Hepatocyte (in vitro differentiated cells): ENCODE results near the gene FGF1. TPM values are rescaled to one million over a fixed set of nuclear protein-coding genes. Genes with fewer than 3 reads are reported as not detected.

Source experiments
- DNase-seq: peaks from one replicate; pipeline ENCODE4 v3.0.0-alpha.2; 2016; ENCODE audit warnings: low spot score
- H2AFZ ChIP-seq: fragments of 200-600 bp; sonication (generic); 2 replicates; pipeline ENCODE4 v1.6.0; 2016; ENCODE audit warnings: antibody characterized with exemption, mild to moderate bottlenecking
- H3K27ac ChIP-seq: fragments of 200-600 bp; sonication (generic); 2 replicates; pipeline ENCODE4 v1.5.1; 2016; ENCODE audit warnings: mild to moderate bottlenecking
- H3K27me3 ChIP-seq: fragments of 200-600 bp; sonication (generic); 2 replicates; pipeline ENCODE4 v1.6.1; 2016
- H3K36me3 ChIP-seq: fragments of 200-600 bp; sonication (generic); replicated peaks from 2 replicates; pipeline ENCODE4 v1.5.1; 2016; ENCODE audit warnings: low read depth; ENCODE audit not compliant: insufficient read depth
- H3K4me1 ChIP-seq: fragments of 200-600 bp; sonication (generic); 2 replicates; pipeline ENCODE4 v1.5.1; 2016; ENCODE audit warnings: mild to moderate bottlenecking, moderate library complexity; ENCODE audit not compliant: insufficient read depth
- H3K4me2 ChIP-seq: fragments of 200-600 bp; sonication (generic); 2 replicates; pipeline ENCODE4 v1.6.0; 2016
- H3K4me3 ChIP-seq: fragments of 200-600 bp; sonication (generic); 2 replicates; pipeline ENCODE4 v1.5.1; 2016; ENCODE audit warnings: mild to moderate bottlenecking
- H3K79me2 ChIP-seq: fragments of 200-600 bp; sonication (generic); 2 replicates; pipeline ENCODE4 v1.6.0; 2017; ENCODE audit warnings: mild to moderate bottlenecking
- H3K9me2 ChIP-seq: fragments of 200-600 bp; sonication (generic); replicated peaks from 2 replicates; pipeline ENCODE4 v1.6.0; 2017; ENCODE audit warnings: mild to moderate bottlenecking; ENCODE audit not compliant: insufficient read depth
- H3K9me3 ChIP-seq: fragments of 200-600 bp; sonication (generic); 2 replicates; pipeline ENCODE4 v1.5.1; 2016; ENCODE audit warnings: low read depth, mild to moderate bottlenecking
- H4K20me1 ChIP-seq: fragments of 200-600 bp; sonication (generic); 2 replicates; pipeline ENCODE4 v1.6.0; 2016; ENCODE audit warnings: mild to moderate bottlenecking; ENCODE audit not compliant: insufficient read depth, poor library complexity, severe bottlenecking
- EZH2 ChIP-seq: fragments of 200-600 bp; sonication (generic); IDR thresholded peaks from 2 replicates; pipeline ENCODE4 v1.6.1; 2016; ENCODE audit warnings: antibody characterized with exemption, mild to moderate bottlenecking, borderline replicate concordance
- EZH2phosphoT487 ChIP-seq: fragments of 200-600 bp; sonication (generic); IDR thresholded peaks from one replicate; pipeline ENCODE4 v1.6.1; 2018; ENCODE audit warnings: antibody characterized with exemption, mild to moderate bottlenecking, low read depth, moderate library complexity; ENCODE audit not compliant: unreplicated experiment, severe bottlenecking
- WGBS: methylation state at CpG from one replicate; pipeline ENCODE4 v1.1.6; 2016; ENCODE audit warnings: low lambda C conversion rate; ENCODE audit errors: missing lambda C conversion rate; 5-methylcytosine and 5-hydroxymethylcytosine counted together
- polyA plus RNA-seq: library from polyadenylated mRNA; unstranded; fragments of >200 nt; fragmentation: Nextera tagmentation; extraction: Ambion mirVana; gene quantifications from 2 replicates; pipeline ENCODE4 v1.2.1, GENCODE V29; 2016
- total RNA-seq: library from RNA; depleted of rRNA; stranded (reverse); fragments of >200 nt; gene quantifications from 2 replicates; pipeline ENCODE4 v1.2.3, GENCODE V29; 2014
- TF ChIP-seq, protein P1 (sequence below): fragments of 200-600 bp; sonication (generic); IDR thresholded peaks from 2 replicates; pipeline ENCODE4 v1.5.1; 2016; ENCODE audit warnings: antibody characterized with exemption, mild to moderate bottlenecking; ENCODE audit not compliant: poor library complexity

Gene FGF1
- total RNA-seq (0.08 and 0.23 TPM in 2 replicates), polyA plus RNA-seq (0.27 TPM in 1 of 2 replicates, not detected in the other)

DNA sequence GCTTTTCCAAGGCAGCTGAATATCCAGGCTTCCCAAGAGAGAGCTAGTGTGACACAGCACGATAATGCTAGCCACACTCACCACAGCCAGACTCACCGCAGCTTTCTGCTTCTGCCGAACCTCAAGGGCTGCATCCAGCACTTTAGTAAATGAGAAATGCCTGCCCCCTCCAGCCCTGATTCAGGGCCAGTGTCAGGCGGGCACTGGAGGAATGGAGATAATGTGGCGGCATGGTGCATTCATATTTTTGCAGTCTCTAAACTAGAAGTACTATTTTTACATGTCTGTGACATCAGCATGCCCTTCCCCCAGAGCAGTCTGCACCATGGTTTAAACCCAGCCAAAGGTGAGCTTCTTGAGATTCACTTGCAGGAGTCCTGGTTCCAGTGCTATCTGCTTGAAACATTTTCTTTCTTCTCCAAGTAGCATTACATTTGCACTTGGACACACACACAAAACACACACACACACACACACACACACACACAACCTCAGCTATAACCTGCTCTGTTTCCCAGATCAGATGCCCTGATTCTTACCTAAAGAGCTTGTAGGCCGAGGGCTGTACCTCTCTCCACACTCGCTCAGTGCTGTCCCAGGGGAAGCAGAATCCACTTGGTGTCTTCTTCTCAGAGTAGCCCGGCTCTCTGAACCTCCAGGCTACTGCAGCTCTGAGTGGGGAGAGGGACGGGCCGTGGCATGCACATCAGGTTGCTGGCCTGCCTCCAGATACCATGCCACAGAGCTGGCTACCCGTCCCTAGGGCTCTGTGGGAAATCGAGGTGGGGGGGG is at the start of gene FGF1:
FGF1 (minus strand) TSS at position 673 of the 792 bp plus-strand sequence. CDS start 71,963 bp downstream, outside the sequence.
- H3K4me2 ChIP-seq = no peak within 1 kb of the TSS
- DNase-seq = no peak
- no peak within 1 kb of the TSS for H2AFZ ChIP-seq
- H3K27me3 ChIP-seq = no peaks in the 10 kb centered on the region
- no peaks in the 10 kb centered on the region for H3K36me3 ChIP-seq
- TF ChIP-seq EZH2phosphoT487 = no peak
- TF ChIP-seq EZH2 = no peak
- TF ChIP-seq, protein P1, sequence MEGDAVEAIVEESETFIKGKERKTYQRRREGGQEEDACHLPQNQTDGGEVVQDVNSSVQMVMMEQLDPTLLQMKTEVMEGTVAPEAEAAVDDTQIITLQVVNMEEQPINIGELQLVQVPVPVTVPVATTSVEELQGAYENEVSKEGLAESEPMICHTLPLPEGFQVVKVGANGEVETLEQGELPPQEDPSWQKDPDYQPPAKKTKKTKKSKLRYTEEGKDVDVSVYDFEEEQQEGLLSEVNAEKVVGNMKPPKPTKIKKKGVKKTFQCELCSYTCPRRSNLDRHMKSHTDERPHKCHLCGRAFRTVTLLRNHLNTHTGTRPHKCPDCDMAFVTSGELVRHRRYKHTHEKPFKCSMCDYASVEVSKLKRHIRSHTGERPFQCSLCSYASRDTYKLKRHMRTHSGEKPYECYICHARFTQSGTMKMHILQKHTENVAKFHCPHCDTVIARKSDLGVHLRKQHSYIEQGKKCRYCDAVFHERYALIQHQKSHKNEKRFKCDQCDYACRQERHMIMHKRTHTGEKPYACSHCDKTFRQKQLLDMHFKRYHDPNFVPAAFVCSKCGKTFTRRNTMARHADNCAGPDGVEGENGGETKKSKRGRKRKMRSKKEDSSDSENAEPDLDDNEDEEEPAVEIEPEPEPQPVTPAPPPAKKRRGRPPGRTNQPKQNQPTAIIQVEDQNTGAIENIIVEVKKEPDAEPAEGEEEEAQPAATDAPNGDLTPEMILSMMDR = no peak
- H3K9me2 ChIP-seq = no peaks in the 10 kb centered on the region
- WGBS = 79% methylated on average over 12 of the region's 12 CpGs
- no peaks in the 10 kb centered on the region for H4K20me1 ChIP-seq
- no peak within 1 kb of the TSS for H3K27ac ChIP-seq
- H3K9me3 ChIP-seq = no peaks in the 10 kb centered on the region
- H3K4me1 ChIP-seq = peaks cover 17% of the 10 kb centered on the region
- H3K4me3 ChIP-seq = no peak within 1 kb of the TSS
- no peaks in the 10 kb centered on the region for H3K79me2 ChIP-seq

DNA sequence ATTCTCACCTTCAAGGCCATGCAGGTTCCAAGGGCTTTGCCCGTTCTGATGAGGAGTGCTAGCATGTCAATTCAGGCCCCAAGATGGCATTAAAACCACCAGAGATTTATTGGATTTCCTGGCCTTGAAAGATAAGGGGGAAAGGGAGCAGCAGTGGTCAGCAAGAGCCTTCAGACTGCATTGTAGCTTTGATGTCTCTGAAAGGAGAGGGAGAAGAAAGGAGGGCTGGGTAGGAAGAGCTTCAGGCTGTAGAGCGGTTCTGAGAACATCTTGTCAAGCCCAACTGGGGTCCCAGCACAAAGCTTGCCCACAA is 41.8 kb upstream of the FGF1 start:
- Histone ChIP-seq H4K20me1 (no peaks in the 10 kb centered on the region), H2AFZ (no peak overlapping the region), H3K9me3 (no peaks in the 10 kb centered on the region), H3K27me3 (no peaks in the 10 kb centered on the region), H3K4me1 (no peaks in the 10 kb centered on the region), H3K9me2 (no peaks in the 10 kb centered on the region), H3K36me3 (no peaks in the 10 kb centered on the region), H3K4me2 (no peak overlapping the region), H3K27ac (no peak overlapping the region), H3K79me2 (no peaks in the 10 kb centered on the region), H3K4me3 (no peak overlapping the region)
- WGBS = 77% methylated on average over 2 of the region's 2 CpGs
- no peak for DNase-seq
- TF ChIP-seq, protein P1 = no peak
- no peak for TF ChIP-seq EZH2phosphoT487
- TF ChIP-seq EZH2 = no peak

DNA sequence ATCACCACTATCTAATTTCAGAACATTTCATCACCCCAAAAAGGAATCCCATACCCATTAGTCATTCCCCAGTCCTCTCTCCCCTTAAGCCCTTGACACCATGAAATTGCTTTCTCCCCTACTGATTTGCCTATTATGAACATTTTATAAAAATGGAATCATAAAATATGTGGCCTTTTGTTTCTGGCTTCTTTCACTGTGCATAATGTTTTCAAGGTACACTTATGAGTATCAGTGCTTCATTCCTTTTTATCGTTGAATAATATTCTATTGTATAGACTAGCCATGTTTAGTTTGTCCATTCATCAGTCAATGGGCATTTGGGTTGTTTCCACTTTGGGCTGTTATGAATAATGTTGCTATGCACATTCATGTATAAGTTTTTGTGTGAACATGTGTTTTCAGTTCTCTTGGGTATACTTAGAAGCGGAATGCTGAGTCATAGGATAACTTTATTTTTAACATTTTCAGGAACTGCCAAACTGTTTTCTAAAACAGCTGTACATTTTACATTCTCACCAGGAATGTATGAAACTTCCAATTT is 40.4 kb upstream of the FGF1 start:
- TF ChIP-seq EZH2 (no peak), EZH2phosphoT487 (no peak)
- TF ChIP-seq, protein P1 = no peak
- Histone ChIP-seq H2AFZ (no peak overlapping the region), H3K9me3 (no peaks in the 10 kb centered on the region), H3K27ac (no peak overlapping the region), H4K20me1 (no peaks in the 10 kb centered on the region), H3K4me2 (no peak overlapping the region), H3K27me3 (no peaks in the 10 kb centered on the region), H3K79me2 (no peaks in the 10 kb centered on the region), H3K9me2 (no peaks in the 10 kb centered on the region), H3K4me1 (no peaks in the 10 kb centered on the region), H3K4me3 (no peak overlapping the region), H3K36me3 (no peaks in the 10 kb centered on the region)
- 86% methylated on average over 2 of the region's 2 CpGs for WGBS
- no peak for DNase-seq
